GM12878 (cell line): ENCODE measurements around the gene RABGEF1. TPM values are rescaled to one million over a fixed set of nuclear protein-coding genes. Genes with fewer than 3 reads are reported as not detected.

Experiments
- CHD4 ChIP-seq: fragments of 200-600 bp; sonication (generic); IDR thresholded peaks from 2 replicates; pipeline ENCODE4 v1.6.1; 2016; ENCODE audit warnings: mild to moderate bottlenecking
- CREB1 ChIP-seq: IDR thresholded peaks from 2 replicates; pipeline ENCODE4 v1.6.1; 2012; ENCODE audit warnings: low read depth, mild to moderate bottlenecking, inconsistent platforms
- MEF2A ChIP-seq: IDR thresholded peaks from 2 replicates; pipeline ENCODE4 v1.6.1; 2011; ENCODE audit warnings: low read depth, mild to moderate bottlenecking, low read length, moderate library complexity; ENCODE audit not compliant: insufficient read depth
- MTA2 ChIP-seq: fragments of 450-650 bp; IDR thresholded peaks from 2 replicates; pipeline ENCODE4 v1.6.1; 2016; ENCODE audit warnings: low read depth, mild to moderate bottlenecking, moderate library complexity
- PBX3 ChIP-seq: IDR thresholded peaks from 2 replicates; pipeline ENCODE4 v1.6.1; 2011; ENCODE audit warnings: mild to moderate bottlenecking, low read depth, low read length, moderate library complexity; ENCODE audit not compliant: insufficient replicate concordance
- SIN3A ChIP-seq: IDR thresholded peaks from 2 replicates; pipeline ENCODE4 v1.6.1; 2012; ENCODE audit warnings: low read depth, low read length, improper control_type of control experiment
- STAT3 ChIP-seq: IDR thresholded peaks from 2 replicates; pipeline ENCODE4 v1.6.1; 2011; ENCODE audit warnings: low read depth, low read length, improper control_type of control experiment
- TAF1 ChIP-seq: IDR thresholded peaks from 2 replicates; pipeline ENCODE4 v1.6.1; 2011; ENCODE audit warnings: mild to moderate bottlenecking, low read depth, low read length, borderline replicate concordance
- polyA plus RNA-seq, 11 experiments: library from polyadenylated mRNA; depleted of rRNA in 4 of 11; unstranded in 6 of 11; stranded (reverse) in 5 of 11; fragments of >200 nt; fragmentation: Nextera tagmentation in 4 of 11; fragmentation: Illumina TruSeq in 1 of 11; extraction: Ambion mirVana in 4 of 11; extraction: Trizol in 1 of 11; gene quantifications; 1 replicate in 1 of 11; 2 replicates in 10 of 11; pipeline versions ENCODE4 v1.2.1 to v1.2.3, GENCODE V29; 2011 to 2016; ENCODE audit warnings: inconsistent platforms in 2 of 11, missing spikeins in 2 of 11, low read depth in 1 of 11
- total RNA-seq, 4 experiments: library from RNA; depleted of rRNA in 3 of 4; stranded (reverse); fragments of >200 nt in 3 of 4; fragmentation: Illumina TruSeq in 1 of 4; extraction: Trizol in 1 of 4; gene quantifications; 2 replicates each; pipeline versions ENCODE4 v1.2.1 to v1.2.3, GENCODE V29; 2013 to 2021
- TF ChIP-seq, protein P1 (sequence below): fragments of 450-650 bp; IDR thresholded peaks from 2 replicates; pipeline ENCODE4 v1.6.1; 2017; ENCODE audit warnings: mild to moderate bottlenecking, moderate library complexity

The RABGEF1 gene
- total and polyA plus RNA-seq, 10 of the 15 experiments (the other 5 are each of a cell fraction or from before 2014, with no cell fraction given): 10.2 to 36.4 (median 26.1) TPM

DNA sequence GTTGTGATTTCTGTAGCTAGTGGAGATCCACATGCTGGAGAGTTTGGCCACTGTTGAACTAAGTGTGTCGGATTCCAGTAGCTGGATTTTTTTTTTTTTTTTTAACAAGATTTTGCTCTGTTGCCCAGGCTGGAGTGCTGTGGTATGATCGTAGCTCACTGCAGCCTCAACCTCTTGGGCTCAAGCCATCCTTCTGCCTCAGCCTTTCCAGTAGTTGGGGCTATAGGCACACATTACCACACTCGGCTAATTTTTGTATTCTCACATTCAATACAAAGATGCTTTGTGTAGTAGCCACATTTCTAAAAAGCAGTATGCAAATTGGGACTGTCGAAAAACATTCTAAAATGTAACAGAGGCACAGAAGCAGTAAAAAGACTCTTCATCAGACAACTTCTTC is 63.5 kb downstream of the RABGEF1 start (continued):
- TF ChIP-seq MEF2A (no peak), MTA2 (no peak), STAT3 (no peak), CREB1 (no peak), SIN3A (no peak), TAF1 (no peak), PBX3 (no peak), CHD4 (no peak)
- TF ChIP-seq, protein P1, sequence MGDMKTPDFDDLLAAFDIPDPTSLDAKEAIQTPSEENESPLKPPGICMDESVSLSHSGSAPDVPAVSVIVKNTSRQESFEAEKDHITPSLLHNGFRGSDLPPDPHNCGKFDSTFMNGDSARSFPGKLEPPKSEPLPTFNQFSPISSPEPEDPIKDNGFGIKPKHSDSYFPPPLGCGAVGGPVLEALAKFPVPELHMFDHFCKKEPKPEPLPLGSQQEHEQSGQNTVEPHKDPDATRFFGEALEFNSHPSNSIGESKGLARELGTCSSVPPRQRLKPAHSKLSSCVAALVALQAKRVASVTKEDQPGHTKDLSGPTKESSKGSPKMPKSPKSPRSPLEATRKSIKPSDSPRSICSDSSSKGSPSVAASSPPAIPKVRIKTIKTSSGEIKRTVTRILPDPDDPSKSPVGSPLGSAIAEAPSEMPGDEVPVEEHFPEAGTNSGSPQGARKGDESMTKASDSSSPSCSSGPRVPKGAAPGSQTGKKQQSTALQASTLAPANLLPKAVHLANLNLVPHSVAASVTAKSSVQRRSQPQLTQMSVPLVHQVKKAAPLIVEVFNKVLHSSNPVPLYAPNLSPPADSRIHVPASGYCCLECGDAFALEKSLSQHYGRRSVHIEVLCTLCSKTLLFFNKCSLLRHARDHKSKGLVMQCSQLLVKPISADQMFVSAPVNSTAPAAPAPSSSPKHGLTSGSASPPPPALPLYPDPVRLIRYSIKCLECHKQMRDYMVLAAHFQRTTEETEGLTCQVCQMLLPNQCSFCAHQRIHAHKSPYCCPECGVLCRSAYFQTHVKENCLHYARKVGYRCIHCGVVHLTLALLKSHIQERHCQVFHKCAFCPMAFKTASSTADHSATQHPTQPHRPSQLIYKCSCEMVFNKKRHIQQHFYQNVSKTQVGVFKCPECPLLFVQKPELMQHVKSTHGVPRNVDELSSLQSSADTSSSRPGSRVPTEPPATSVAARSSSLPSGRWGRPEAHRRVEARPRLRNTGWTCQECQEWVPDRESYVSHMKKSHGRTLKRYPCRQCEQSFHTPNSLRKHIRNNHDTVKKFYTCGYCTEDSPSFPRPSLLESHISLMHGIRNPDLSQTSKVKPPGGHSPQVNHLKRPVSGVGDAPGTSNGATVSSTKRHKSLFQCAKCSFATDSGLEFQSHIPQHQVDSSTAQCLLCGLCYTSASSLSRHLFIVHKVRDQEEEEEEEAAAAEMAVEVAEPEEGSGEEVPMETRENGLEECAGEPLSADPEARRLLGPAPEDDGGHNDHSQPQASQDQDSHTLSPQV: no peak
